ENCODE data around the gene PPP2R5C.

- TF ChIP-seq CTCF (IDR thresholded peaks at IDR 0.05) (no peak), POLR2AphosphoS5 (IDR thresholded peaks at IDR 0.05) (no peak), POLR2A (IDR thresholded peaks at IDR 0.05) (no peak)
Observed at GRCh38 chr14:101780887-101781239, 19.4 kb downstream of the PPP2R5C start.

All from upper lobe of left lung (tissue), 4 donors.